ENCODE results near the gene ELP4.

Gene ELP4

GRCh38 chr11:31782257-31782656, 272.7 kb downstream of the ELP4 start:
- no peak for DNase-seq

DNA sequence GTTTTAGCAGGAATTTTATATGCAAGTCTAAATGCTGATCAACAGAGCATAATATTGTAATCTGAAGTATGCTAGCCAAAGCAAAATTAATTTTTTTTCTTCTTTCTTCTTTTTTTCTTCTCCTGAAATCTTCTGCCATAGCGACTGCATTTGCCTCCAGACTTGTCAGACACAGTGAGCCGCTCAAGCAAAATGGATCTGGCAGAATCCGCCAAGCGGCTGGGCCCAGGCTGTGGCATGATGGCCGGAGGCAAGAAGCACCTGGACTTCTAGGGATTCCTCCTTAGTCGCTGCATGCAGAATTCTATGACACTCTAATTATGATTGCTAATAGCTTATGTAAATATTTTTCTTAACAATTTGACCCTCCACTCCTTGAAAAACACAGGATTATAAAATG, 273.7 kb downstream of the ELP4 start:
- no peak for DNase-seq

DNA sequence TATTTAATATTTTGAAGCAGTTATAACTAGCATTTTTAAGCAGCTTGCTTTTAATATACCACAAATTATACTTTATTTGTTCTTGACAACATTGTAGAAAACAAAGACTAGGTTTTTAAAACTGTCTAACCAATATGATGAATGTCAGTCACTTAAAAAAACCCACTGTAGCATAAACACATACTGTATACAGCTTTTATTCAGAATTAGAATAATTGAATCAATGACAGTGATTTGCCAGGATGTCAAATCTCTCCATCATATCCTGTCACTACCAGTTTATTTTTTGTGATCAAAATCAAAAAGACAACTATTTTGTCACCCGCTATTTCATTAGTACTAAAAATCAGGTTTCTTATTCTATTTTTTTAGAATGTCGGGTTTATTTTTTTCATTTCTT, 275.0 kb downstream of the ELP4 start:
- no peak for DNase-seq

DNA sequence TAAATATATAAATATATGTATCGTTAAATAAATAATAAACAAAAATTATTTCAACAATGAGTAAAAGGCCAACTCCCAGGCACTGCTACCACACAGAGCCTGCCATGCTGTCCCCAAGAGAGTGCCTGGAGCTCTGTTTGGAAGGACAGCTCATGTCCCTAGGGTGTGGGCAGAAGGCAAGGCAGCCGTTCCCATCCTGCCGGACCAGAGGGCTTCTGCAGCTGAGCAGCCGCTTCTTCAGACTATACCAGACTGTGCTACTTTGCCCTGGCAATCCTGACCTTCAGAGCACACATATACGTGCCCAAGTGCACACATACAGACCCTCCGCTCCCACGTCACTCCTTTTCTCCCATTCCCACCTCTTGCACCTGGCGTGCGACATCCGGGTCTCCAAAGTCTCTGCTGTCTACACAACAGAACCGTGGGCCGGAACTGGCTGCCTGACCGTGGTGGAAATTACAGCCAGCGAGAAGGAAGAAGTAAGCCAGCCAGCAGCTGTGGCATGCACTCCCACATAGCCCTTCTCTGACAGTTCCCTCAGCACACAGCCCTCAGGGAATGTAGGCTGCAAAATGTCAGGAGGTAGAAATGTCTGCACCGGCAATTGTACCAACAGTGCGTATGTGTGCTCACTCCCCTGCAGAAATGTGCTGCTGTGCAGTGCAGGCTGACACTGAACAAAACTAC, 277.6 kb downstream of the ELP4 start:
- DNase-seq = no peak

DNA sequence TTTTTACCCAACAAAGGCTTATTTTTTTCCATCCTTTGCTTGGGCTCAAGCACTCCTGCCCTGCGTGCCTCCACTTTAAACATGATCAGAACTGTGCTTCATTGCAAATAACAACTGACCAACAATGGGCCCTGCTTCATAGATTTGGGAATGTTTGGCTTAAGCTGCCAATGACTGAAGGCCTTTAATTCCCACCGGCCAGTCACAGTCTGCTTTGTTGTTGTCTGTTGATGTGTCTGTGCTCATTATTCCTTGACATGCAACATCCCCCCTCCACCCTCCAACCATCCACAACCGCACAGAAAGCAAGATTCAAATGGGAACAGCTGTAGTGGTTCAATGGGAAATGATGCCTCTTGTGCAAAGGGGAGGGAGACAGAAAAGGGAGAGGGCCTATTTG, 278.5 kb downstream of the ELP4 start:
- DNase-seq = no peak

DNA sequence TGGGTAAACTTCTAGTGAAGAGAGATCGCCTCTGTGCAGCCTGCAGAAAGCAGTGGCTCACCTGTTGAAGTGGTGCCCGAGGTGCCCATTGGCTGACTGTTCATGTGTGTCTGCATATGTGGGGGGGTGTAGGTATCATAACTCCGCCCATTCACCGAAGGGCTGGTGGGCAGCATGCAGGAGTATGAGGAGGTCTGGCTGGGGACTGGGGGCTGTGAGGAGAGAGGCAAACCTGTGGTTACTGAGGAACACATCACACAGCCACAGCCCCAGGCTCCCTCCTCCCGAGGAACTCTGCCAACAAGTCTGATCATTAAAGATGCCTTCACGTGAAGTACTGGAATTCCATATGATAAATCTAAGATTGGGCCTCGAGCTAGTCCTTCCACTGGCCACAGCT, 281.1 kb downstream of the ELP4 start:
- no peak for DNase-seq

GRCh38 chr11:31792036-31792435, 282.5 kb downstream of the ELP4 start:
- no peak for DNase-seq

- DNase-seq = no peak
These were observed 282.9 kb downstream of the ELP4 start for GRCh38 chr11:31792456-31792855.

- no peak for DNase-seq
These were observed 283.7 kb downstream of the ELP4 start for GRCh38 chr11:31793264-31793663.

GRCh38 chr11:31794548-31794947, 285.0 kb downstream of the ELP4 start:
- DNase-seq = no peak

GRCh38 chr11:31795706-31796498, 286.3 kb downstream of the ELP4 start:
- DNase-seq = no peak

DNA sequence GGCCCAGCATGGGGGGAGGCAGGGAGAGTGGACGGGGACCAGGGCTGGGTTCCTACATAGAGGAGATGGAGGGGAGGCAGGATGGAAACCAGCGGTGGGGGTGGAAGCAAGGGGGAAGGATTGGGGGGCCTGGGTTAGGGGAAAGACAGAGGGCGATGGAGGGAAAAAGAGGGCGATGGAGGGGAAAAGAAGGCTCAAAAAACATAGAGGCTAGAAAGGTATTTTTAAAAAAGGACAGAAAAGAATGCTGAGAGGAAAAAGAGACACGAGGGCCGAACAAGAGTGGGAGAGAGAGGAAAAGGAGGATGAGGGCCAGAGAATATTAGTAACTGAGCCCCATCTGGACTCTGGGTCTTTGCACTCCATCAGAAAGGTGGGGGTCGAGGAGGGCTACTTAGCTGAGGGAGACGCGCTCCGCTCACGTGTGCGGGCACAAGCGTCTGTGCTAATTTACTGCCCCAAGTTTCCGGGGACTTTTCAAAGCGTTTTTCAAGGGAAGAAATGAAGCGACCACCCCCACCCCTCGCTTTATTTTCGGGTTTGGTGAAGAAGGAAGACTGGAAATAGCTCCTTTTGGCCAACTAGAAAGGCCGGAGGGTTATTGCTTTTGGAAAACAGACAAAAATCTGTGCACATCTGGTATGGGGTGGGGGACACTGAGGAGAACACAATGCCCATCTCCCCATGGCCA, 287.1 kb downstream of the ELP4 start:
- DNase-seq = no peak

DNA sequence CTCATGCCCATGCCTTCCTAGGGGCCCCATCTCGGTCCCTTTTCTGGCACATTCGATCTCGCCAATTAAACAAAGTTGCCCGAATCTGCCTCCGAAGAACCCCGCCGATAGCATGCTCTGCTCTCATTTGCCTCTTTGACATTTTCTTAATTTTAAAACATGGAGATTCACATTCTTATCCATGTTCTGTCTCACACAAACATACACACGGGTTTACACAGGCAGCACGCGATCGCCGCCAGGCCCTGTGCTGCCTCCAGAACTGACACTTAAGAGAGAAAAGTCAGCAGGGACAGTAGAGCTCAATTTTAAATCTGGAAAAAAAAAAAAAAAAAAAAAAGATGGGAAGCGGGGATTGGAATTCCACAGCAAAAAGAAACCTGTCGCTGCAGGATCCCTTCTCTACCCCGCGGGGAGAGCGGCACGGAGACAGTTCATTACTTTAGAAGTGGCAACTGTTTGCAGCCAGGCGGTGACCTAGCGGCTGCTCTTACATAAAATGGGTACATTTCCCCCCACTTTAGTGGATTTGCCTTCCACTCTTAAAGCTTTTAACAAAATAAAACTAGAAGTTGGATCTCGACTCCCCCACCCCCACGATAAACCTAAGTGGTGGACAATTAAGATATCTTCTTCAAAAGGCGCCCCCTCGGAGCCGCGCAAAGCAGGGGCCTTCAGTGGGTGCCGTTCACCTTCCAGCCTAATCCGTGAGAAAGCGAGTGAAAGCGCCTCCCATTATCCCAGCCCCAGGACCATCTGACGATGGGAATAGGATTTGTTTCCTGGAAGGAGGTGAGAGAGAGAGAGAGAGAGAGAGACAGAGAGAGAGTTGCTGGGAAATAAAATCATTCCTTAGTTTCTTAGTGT, 287.9 kb downstream of the ELP4 start:
- DNase-seq = no peak

- DNase-seq = no peak
These were observed 288.5 kb downstream of the ELP4 start for GRCh38 chr11:31798057-31798553.

DNA sequence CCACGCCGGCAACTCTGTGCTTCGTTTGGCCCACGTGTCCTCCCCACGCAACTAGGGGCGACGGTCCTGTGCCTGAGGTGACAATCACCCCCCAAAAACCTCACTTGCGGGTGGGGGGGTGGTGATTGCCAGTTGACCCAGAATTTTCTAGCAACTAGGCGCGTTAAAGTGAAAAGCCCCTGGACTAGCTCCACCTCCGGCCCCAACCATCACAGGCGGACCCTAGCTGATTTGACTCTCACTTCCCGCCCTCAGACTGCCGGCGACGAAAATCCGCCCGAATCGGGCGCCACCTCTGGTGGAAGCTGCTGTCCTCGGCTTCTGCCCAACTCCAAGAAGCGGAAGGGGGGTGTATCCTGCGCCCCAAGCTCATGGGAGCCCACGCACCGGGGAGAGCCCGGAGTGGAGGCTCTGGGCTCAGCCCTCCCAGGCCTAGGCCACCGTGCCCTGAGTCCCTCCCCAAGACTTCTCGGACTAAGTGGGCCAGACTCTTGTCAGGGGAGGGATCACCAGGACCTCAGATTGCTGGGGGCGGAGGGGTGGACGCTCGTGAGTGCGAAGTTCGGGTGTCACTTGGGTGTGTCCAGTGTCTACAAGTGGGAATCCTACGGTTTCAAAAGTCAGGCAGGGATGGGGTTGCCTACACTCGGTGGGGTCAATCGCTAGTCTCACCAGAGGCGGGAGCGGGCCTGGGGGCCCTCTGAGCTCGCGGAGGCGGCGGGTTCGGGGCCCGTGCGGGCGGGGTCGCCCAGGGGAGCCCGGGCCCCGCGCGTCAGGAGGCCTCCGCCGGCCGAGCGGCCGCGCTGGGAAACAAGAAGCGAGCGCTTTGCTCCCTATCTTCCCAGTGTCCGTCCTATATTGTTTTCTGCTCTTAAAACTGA, 289.2 kb downstream of the ELP4 start:
- no peak for DNase-seq

GRCh38 chr11:31799435-31800397, 290.1 kb downstream of the ELP4 start:
- no peak for DNase-seq

- no peak for DNase-seq
These were observed 291.1 kb downstream of the ELP4 start for GRCh38 chr11:31800398-31801265.

DNA sequence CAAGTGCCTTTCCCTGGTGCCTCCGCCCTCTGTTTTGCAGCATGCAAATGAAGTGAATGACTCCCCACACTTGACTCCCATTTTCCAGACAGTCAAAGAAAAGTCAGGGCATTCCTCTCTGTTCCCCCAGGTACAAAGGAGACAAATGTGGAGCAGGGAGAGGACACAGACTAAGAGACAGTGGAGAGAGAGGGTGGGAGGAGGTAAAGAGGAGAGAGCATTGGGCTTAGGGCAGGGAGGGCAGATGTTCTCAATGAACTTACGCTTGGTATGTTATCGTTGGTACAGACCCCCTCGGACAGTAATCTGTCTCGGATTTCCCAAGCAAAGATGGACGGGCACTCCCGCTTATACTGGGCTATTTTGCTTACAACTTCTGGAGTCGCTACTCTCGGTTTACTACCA, 291.7 kb downstream of the ELP4 start:
- no peak for DNase-seq

GRCh38 chr11:31802000-31802551, 292.5 kb downstream of the ELP4 start:
- no peak for DNase-seq
